OCI-LY3 (cell line): ENCODE measurements around the gene KATNB1.

ENCODE experiments used
- EZH2phosphoT487 ChIP-seq: fragments of 200-600 bp; shearing (Covaris generic); IDR thresholded peaks from 2 replicates; pipeline ENCODE4 v1.6.1; 2018; ENCODE audit warnings: antibody characterized with exemption, mixed run types, low read depth
- TF ChIP-seq, protein P1 (sequence below): fragments of 200-600, 300-600 bp; sonication (generic); IDR thresholded peaks from 2 replicates; pipeline ENCODE4 v1.5.1; 2014; ENCODE audit warnings: antibody characterized with exemption, low read length, low read depth

GRCh38 chr16:57794849-57795430, 59.4 kb downstream of the KATNB1 start:
- TF ChIP-seq, protein P1, sequence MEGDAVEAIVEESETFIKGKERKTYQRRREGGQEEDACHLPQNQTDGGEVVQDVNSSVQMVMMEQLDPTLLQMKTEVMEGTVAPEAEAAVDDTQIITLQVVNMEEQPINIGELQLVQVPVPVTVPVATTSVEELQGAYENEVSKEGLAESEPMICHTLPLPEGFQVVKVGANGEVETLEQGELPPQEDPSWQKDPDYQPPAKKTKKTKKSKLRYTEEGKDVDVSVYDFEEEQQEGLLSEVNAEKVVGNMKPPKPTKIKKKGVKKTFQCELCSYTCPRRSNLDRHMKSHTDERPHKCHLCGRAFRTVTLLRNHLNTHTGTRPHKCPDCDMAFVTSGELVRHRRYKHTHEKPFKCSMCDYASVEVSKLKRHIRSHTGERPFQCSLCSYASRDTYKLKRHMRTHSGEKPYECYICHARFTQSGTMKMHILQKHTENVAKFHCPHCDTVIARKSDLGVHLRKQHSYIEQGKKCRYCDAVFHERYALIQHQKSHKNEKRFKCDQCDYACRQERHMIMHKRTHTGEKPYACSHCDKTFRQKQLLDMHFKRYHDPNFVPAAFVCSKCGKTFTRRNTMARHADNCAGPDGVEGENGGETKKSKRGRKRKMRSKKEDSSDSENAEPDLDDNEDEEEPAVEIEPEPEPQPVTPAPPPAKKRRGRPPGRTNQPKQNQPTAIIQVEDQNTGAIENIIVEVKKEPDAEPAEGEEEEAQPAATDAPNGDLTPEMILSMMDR: no peak
- no peak for TF ChIP-seq EZH2phosphoT487
